ENCODE results near the gene AGO1.
"Not testable (repeated sequence)": the region's sequence is repeated elsewhere in the genome, so short reads cannot be mapped to it uniquely, and the experiment has no call there.

GRCh38 chr1:35874115-35874514 is 8.9 kb upstream of the AGO1 start:
- not testable (repeated sequence) for TF ChIP-seq CBX3 (IDR thresholded peaks at IDR 0.05; ENCODE audit: low read depth); CTCF (IDR thresholded peaks at IDR 0.05 in 2 of 3, conservative IDR thresholded peaks at IDR 0.05 in 1 of 3; ENCODE audit: borderline replicate concordance in 1 of 3, insufficient read depth in 1 of 3, low read depth in 2 of 3, low read length in 2 of 3); SIN3A (IDR thresholded peaks at IDR 0.05; ENCODE audit: low read depth); EZH2 (IDR thresholded peaks at IDR 0.05); EGR1 (IDR thresholded peaks at IDR 0.05; ENCODE audit: low read depth); ATF3 (IDR thresholded peaks at IDR 0.05); MAX (IDR thresholded peaks at IDR 0.05); POLR2AphosphoS5 (IDR thresholded peaks at IDR 0.05; ENCODE audit: low read depth, low read length); SP1 (IDR thresholded peaks at IDR 0.05; ENCODE audit: low read depth); JUND (IDR thresholded peaks at IDR 0.05); EZH2phosphoT487 (IDR thresholded peaks at IDR 0.05; ENCODE audit: borderline replicate concordance); ZFX (IDR thresholded peaks at IDR 0.05); REST (IDR thresholded peaks at IDR 0.05; ENCODE audit: low read depth)

All from HCT116 (cell line).